DOHH2 (cell line): ENCODE data around the gene CNGA4.

Experiments used
- H3F3A ChIP-seq: fragments of 200-600 bp; sonication (generic), shearing (Covaris generic); 2 replicates; pipeline ENCODE4 v1.6.0; 2016; ENCODE audit warnings: antibody characterized with exemption, mild to moderate bottlenecking; ENCODE audit not compliant: control insufficient read depth, insufficient read depth
- H3K27ac ChIP-seq: fragments of 200-600 bp; sonication (generic); 2 replicates; pipeline ENCODE4 v1.5.1; 2014; ENCODE audit warnings: low read depth, mild to moderate bottlenecking, low read length, moderate library complexity
- H3K27me3 ChIP-seq: fragments of 200-600 bp; sonication (generic); 2 replicates; pipeline ENCODE4 v1.6.1; 2014; ENCODE audit warnings: mild to moderate bottlenecking, low read length, mixed read lengths; ENCODE audit not compliant: control insufficient read depth
- H3K36me3 ChIP-seq: fragments of 200-600 bp; sonication (generic); 2 replicates; pipeline ENCODE4 v1.6.1; 2014; ENCODE audit warnings: mild to moderate bottlenecking, low read length, moderate library complexity, mixed read lengths; ENCODE audit not compliant: control insufficient read depth
- H3K4me1 ChIP-seq: fragments of 200-600 bp; sonication (generic); 2 replicates; pipeline ENCODE4 v1.6.1; 2014; ENCODE audit warnings: mild to moderate bottlenecking, low read length, mixed read lengths; ENCODE audit not compliant: control insufficient read depth
- H3K4me2 ChIP-seq: fragments of 200-600 bp; sonication (generic); 2 replicates; pipeline ENCODE4 v1.6.0; 2014; ENCODE audit warnings: mild to moderate bottlenecking, low read length, moderate library complexity
- H3K4me3 ChIP-seq: fragments of 200-600 bp; sonication (generic); 2 replicates; pipeline ENCODE4 v1.5.1; 2014; ENCODE audit warnings: mild to moderate bottlenecking, low read length, mixed read lengths
- H3K79me2 ChIP-seq: fragments of 200-600 bp; sonication (generic); 2 replicates; pipeline ENCODE4 v1.6.1; 2014; ENCODE audit warnings: mild to moderate bottlenecking, low read length, mixed read lengths; ENCODE audit not compliant: control insufficient read depth
- H3K9me2 ChIP-seq: fragments of 200-600 bp; sonication (generic); replicated peaks from 2 replicates; pipeline ENCODE4 v1.6.1; 2014; ENCODE audit warnings: mild to moderate bottlenecking, low read length, mixed read lengths; ENCODE audit not compliant: control insufficient read depth
- H3K9me3 ChIP-seq: fragments of 200-600 bp; sonication (generic); 2 replicates; pipeline ENCODE4 v1.6.1; 2014; ENCODE audit warnings: antibody characterized with exemption, low read length, mixed read lengths; ENCODE audit not compliant: control insufficient read depth, insufficient read depth
- H4K20me1 ChIP-seq: fragments of 200-600 bp; sonication (generic); 2 replicates; pipeline ENCODE4 v1.6.0; 2014; ENCODE audit warnings: low read depth, mild to moderate bottlenecking, antibody characterized with exemption, low read length, moderate library complexity; ENCODE audit not compliant: control insufficient read depth, insufficient read depth
- EZH2phosphoT487 ChIP-seq: fragments of 200-600 bp; sonication (generic); IDR thresholded peaks from 2 replicates; pipeline ENCODE4 v1.6.1; 2017; ENCODE audit warnings: borderline replicate concordance, mild to moderate bottlenecking, antibody characterized with exemption, low read length, moderate library complexity, mixed read lengths
- TF ChIP-seq, protein P1 (sequence below): fragments of 200-600 bp; sonication (generic); IDR thresholded peaks from one replicate; pipeline ENCODE4 v1.5.1; 2014; ENCODE audit warnings: antibody characterized with exemption, mild to moderate bottlenecking, low read depth, low read length; ENCODE audit not compliant: poor library complexity, severe bottlenecking

Gene CNGA4

GRCh38 chr11:6204706-6205105 lies 34.2 kb upstream of the CNGA4 start:
- no peak overlapping the region for H3K4me3 ChIP-seq
- no peak overlapping the region for H3K27ac ChIP-seq
- H3K4me2 ChIP-seq, result no peak overlapping the region
- peaks cover 3% of the 10 kb centered on the region; the same call in 1 of the 2 replicates for H3K36me3 ChIP-seq
- no peaks in the 10 kb centered on the region for H3K9me3 ChIP-seq
- TF ChIP-seq, protein P1, sequence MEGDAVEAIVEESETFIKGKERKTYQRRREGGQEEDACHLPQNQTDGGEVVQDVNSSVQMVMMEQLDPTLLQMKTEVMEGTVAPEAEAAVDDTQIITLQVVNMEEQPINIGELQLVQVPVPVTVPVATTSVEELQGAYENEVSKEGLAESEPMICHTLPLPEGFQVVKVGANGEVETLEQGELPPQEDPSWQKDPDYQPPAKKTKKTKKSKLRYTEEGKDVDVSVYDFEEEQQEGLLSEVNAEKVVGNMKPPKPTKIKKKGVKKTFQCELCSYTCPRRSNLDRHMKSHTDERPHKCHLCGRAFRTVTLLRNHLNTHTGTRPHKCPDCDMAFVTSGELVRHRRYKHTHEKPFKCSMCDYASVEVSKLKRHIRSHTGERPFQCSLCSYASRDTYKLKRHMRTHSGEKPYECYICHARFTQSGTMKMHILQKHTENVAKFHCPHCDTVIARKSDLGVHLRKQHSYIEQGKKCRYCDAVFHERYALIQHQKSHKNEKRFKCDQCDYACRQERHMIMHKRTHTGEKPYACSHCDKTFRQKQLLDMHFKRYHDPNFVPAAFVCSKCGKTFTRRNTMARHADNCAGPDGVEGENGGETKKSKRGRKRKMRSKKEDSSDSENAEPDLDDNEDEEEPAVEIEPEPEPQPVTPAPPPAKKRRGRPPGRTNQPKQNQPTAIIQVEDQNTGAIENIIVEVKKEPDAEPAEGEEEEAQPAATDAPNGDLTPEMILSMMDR, result no peak
- no peak for TF ChIP-seq EZH2phosphoT487
- no peaks in the 10 kb centered on the region for H3F3A ChIP-seq
- no peaks in the 10 kb centered on the region for H3K27me3 ChIP-seq
- H3K79me2 ChIP-seq, result no peaks in the 10 kb centered on the region
- H3K9me2 ChIP-seq, result no peaks in the 10 kb centered on the region
- no peaks in the 10 kb centered on the region for H4K20me1 ChIP-seq
- no peaks in the 10 kb centered on the region for H3K4me1 ChIP-seq

GRCh38 chr11:6205366-6205765 lies 33.5 kb upstream of the CNGA4 start, which contains the start of gene C11orf42:
TSS of gene C11orf42 (plus strand) at chr11:6205557. CDS start at chr11:6205616, 59 bp downstream.
- Histone ChIP-seq H3K36me3 (peaks cover 3% of the 10 kb centered on the region; the same call in 1 of the 2 replicates), H4K20me1 (no peaks in the 10 kb centered on the region), H3K27me3 (no peaks in the 10 kb centered on the region), H3F3A (no peaks in the 10 kb centered on the region), H3K4me1 (no peaks in the 10 kb centered on the region), H3K4me3 (no peak within 1 kb of the TSS), H3K9me3 (no peaks in the 10 kb centered on the region), H3K4me2 (no peak within 1 kb of the TSS), H3K79me2 (no peaks in the 10 kb centered on the region), H3K9me2 (no peaks in the 10 kb centered on the region), H3K27ac (no peak within 1 kb of the TSS)
- TF ChIP-seq EZH2phosphoT487, result no peak
- TF ChIP-seq, protein P1, result no peak

- TF ChIP-seq, protein P1, result no peak
- no peak for TF ChIP-seq EZH2phosphoT487
- peaks cover 9% of the 10 kb centered on the region; the same call in 1 of the 2 replicates for H3K36me3 ChIP-seq
- no peak overlapping the region for H3K27ac ChIP-seq
- no peaks in the 10 kb centered on the region for H3K27me3 ChIP-seq
- H3K4me2 ChIP-seq, result no peak overlapping the region
- H3K4me3 ChIP-seq, result no peak overlapping the region
- no peaks in the 10 kb centered on the region for H3K4me1 ChIP-seq
- no peaks in the 10 kb centered on the region for H3K79me2 ChIP-seq
- H3K9me2 ChIP-seq, result no peaks in the 10 kb centered on the region
- no peaks in the 10 kb centered on the region for H4K20me1 ChIP-seq
- H3F3A ChIP-seq, result no peaks in the 10 kb centered on the region
- no peaks in the 10 kb centered on the region for H3K9me3 ChIP-seq
Observed at GRCh38 chr11:6206456-6207180, 32.3 kb upstream of the CNGA4 start.
